BLaER1 (cell line): ENCODE measurements around the gene MXD4.

ENCODE experiments used
- H3K27ac ChIP-seq: shearing (Covaris generic); formaldehyde crosslinking; 2 replicates; pipeline ENCODE4 v1.8.1; 2022
- H3K27me3 ChIP-seq: shearing (Covaris generic); formaldehyde crosslinking; 2 replicates; pipeline ENCODE4 v1.8.1; 2022
- H3K36me3 ChIP-seq: shearing (Covaris generic); formaldehyde crosslinking; 2 replicates; pipeline ENCODE4 v1.8.1; 2022
- H3K4me1 ChIP-seq: shearing (Covaris generic); formaldehyde crosslinking; 2 replicates; pipeline ENCODE4 v1.8.1; 2022
- H3K4me2 ChIP-seq: shearing (Covaris generic); formaldehyde crosslinking; 2 replicates; pipeline ENCODE4 v1.8.1; 2022
- H3K4me3 ChIP-seq: shearing (Covaris generic); formaldehyde crosslinking; 2 replicates; pipeline ENCODE4 v1.8.1; 2022
- H3K9ac ChIP-seq: shearing (Covaris generic); formaldehyde crosslinking; 2 replicates; pipeline ENCODE4 v1.8.1; 2022
- H3K9me3 ChIP-seq: shearing (Covaris generic); formaldehyde crosslinking; 2 replicates; pipeline ENCODE4 v1.8.1; 2022
- H4K20me1 ChIP-seq: shearing (Covaris generic); formaldehyde crosslinking; 2 replicates; pipeline ENCODE4 v1.8.1; 2022
- Cebpa-rat ChIP-seq: shearing (Covaris generic); IDR thresholded peaks from 2 replicates; pipeline ENCODE4 v1.8.1; 2022

MXD4 gene

GRCh38 chr4:2301225-2301642, 39.3 kb upstream of the MXD4 start:
- Histone ChIP-seq H3K9me3 (no peaks in the 10 kb centered on the region), H3K27ac (no peak overlapping the region), H3K9ac (no peak overlapping the region), H3K27me3 (no peaks in the 10 kb centered on the region), H3K4me3 (no peak overlapping the region), H3K4me2 (no peak overlapping the region), H3K4me1 (peaks cover 49% of the 10 kb centered on the region), H4K20me1 (no peaks in the 10 kb centered on the region), H3K36me3 (no peaks in the 10 kb centered on the region)
- TF ChIP-seq Cebpa-rat: no peak

GRCh38 chr4:2300431-2301224, 38.7 kb upstream of the MXD4 start:
- H3K27me3 ChIP-seq: no peaks in the 10 kb centered on the region
- no peak overlapping the region for H3K27ac ChIP-seq
- H3K36me3 ChIP-seq: no peaks in the 10 kb centered on the region
- peaks cover 49% of the 10 kb centered on the region for H3K4me1 ChIP-seq
- H4K20me1 ChIP-seq: no peaks in the 10 kb centered on the region
- H3K9me3 ChIP-seq: no peaks in the 10 kb centered on the region
- 0 out of 2 replicates have a peak overlapping the region, but pooled peaks have one; percentile 1 for H3K4me2 ChIP-seq
- H3K9ac ChIP-seq: no peak overlapping the region
- H3K4me3 ChIP-seq: no peak overlapping the region
- no peak for TF ChIP-seq Cebpa-rat

DNA sequence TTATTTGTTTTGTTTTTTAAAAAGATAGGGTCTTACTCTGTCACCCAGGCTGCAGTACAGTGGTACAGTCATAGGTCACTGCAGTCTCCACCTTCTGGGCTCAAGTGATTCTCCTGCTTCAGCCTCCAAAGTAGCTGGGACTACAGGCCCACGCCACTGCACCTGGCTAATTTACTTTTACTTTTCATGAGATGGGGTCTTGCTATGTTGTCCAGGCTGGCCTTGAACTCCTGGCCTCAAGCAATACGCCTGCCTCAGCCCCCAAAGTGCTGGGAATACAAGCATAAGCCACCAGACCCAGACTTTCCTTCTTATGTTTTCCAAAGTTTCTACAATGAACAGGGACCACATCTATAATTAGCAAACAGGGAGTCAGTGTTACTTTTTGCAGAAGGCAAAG, 37.9 kb upstream of the MXD4 start:
- Histone ChIP-seq H3K4me1 (peaks cover 49% of the 10 kb centered on the region), H3K36me3 (no peaks in the 10 kb centered on the region), H3K9me3 (no peaks in the 10 kb centered on the region), H4K20me1 (no peaks in the 10 kb centered on the region), H3K27me3 (no peaks in the 10 kb centered on the region), H3K27ac (no peak overlapping the region), H3K4me2 (no peak overlapping the region), H3K4me3 (no peak overlapping the region), H3K9ac (no peak overlapping the region)
- TF ChIP-seq Cebpa-rat: no peak

DNA sequence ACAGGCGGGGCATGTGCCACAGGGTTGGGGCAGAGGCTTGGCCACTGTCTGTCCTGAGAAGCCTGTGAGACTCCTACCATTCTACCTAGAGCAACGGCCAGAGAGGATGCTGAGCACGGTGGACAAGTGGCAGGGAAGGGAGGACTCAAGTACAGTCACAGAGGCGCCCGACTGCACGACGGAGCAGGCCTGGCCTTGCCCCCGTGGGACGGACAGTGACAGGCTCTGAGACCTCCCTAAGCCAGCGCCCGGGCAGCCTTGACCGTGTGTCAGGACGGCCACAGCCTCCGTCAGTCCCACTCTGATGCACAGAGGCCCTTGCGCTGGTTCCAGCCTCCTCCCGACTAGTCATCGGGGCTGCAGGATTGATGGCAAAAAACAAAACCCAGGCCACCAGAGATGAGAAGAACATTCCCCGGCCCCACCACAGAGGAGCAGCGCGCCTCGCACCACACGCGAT, 36.7 kb upstream of the MXD4 start:
- TF ChIP-seq Cebpa-rat: no peak
- no peaks in the 10 kb centered on the region for H4K20me1 ChIP-seq
- H3K4me3 ChIP-seq: no peak overlapping the region
- no peaks in the 10 kb centered on the region for H3K27me3 ChIP-seq
- peaks cover 51% of the 10 kb centered on the region for H3K4me1 ChIP-seq
- no peaks in the 10 kb centered on the region for H3K9me3 ChIP-seq
- H3K9ac ChIP-seq: no peak overlapping the region
- no peaks in the 10 kb centered on the region for H3K36me3 ChIP-seq
- no peak overlapping the region for H3K27ac ChIP-seq
- no peak overlapping the region for H3K4me2 ChIP-seq

- no peak overlapping the region for H3K27ac ChIP-seq
- TF ChIP-seq Cebpa-rat: no peak
- H3K9ac ChIP-seq: no peak overlapping the region
These were observed 36.0 kb upstream of the MXD4 start for GRCh38 chr4:2297606-2298531.

GRCh38 chr4:2296631-2297601, 35.0 kb upstream of the MXD4 start:
- peaks cover 56% of the 10 kb centered on the region for H3K4me1 ChIP-seq
- H3K4me2 ChIP-seq: peak overlapping the region; percentile 73
- H3K9me3 ChIP-seq: no peaks in the 10 kb centered on the region
- H3K27ac ChIP-seq: no peak overlapping the region
- H3K9ac ChIP-seq: no peak overlapping the region
- no peaks in the 10 kb centered on the region for H3K27me3 ChIP-seq
- H3K36me3 ChIP-seq: no peaks in the 10 kb centered on the region
- H4K20me1 ChIP-seq: no peaks in the 10 kb centered on the region
- TF ChIP-seq Cebpa-rat: no peak
- no peak overlapping the region for H3K4me3 ChIP-seq

More at GRCh38 chr4:2297606-2298531, 36.0 kb upstream of the MXD4 start:
- Histone ChIP-seq H3K4me2 (no peak overlapping the region), H3K27me3 (no peaks in the 10 kb centered on the region), H4K20me1 (no peaks in the 10 kb centered on the region), H3K4me1 (peaks cover 51% of the 10 kb centered on the region), H3K36me3 (no peaks in the 10 kb centered on the region), H3K4me3 (no peak overlapping the region), H3K9me3 (no peaks in the 10 kb centered on the region)

GRCh38 chr4:2295900-2296442, 34.1 kb upstream of the MXD4 start:
- Histone ChIP-seq H3K9ac (0 out of 2 replicates have a peak overlapping the region, but pooled peaks have one; percentile 10), H3K27me3 (no peaks in the 10 kb centered on the region), H3K9me3 (no peaks in the 10 kb centered on the region), H3K4me3 (no peak overlapping the region), H3K36me3 (no peaks in the 10 kb centered on the region), H3K4me2 (peak overlapping the region; percentile 73), H3K4me1 (peaks cover 66% of the 10 kb centered on the region), H3K27ac (peak overlapping the region; percentile 26; the same call in 1 of the 2 replicates), H4K20me1 (no peaks in the 10 kb centered on the region)
- no peak for TF ChIP-seq Cebpa-rat

- peaks cover 66% of the 10 kb centered on the region for H3K4me1 ChIP-seq
- H3K4me2 ChIP-seq: peak overlapping the region; percentile 73
- H3K36me3 ChIP-seq: no peaks in the 10 kb centered on the region
- H3K4me3 ChIP-seq: no peak overlapping the region
- H3K27ac ChIP-seq: peak overlapping the region; percentile 26; the same call in 1 of the 2 replicates
- 0 out of 2 replicates have a peak overlapping the region, but pooled peaks have one; percentile 10 for H3K9ac ChIP-seq
- TF ChIP-seq Cebpa-rat: no peak
- H4K20me1 ChIP-seq: no peaks in the 10 kb centered on the region
- no peaks in the 10 kb centered on the region for H3K27me3 ChIP-seq
- no peaks in the 10 kb centered on the region for H3K9me3 ChIP-seq
These were observed 33.6 kb upstream of the MXD4 start for GRCh38 chr4:2295500-2295899.
